Hepatocyte (in vitro differentiated cells): ENCODE results near the gene PIK3R2. TPM values are rescaled to one million over a fixed set of nuclear protein-coding genes. Genes with fewer than 3 reads are reported as not detected.
"Not testable (repeated sequence)": the region's sequence is repeated elsewhere in the genome, so short reads cannot be mapped to it uniquely, and the experiment has no call there.

Source experiments
- DNase-seq: peaks from one replicate; pipeline ENCODE4 v3.0.0-alpha.2; 2016; ENCODE audit warnings: low spot score
- H2AFZ ChIP-seq: fragments of 200-600 bp; sonication (generic); 2 replicates; pipeline ENCODE4 v1.6.0; 2016; ENCODE audit warnings: antibody characterized with exemption, mild to moderate bottlenecking
- H3K27ac ChIP-seq: fragments of 200-600 bp; sonication (generic); 2 replicates; pipeline ENCODE4 v1.5.1; 2016; ENCODE audit warnings: mild to moderate bottlenecking
- H3K27me3 ChIP-seq: fragments of 200-600 bp; sonication (generic); 2 replicates; pipeline ENCODE4 v1.6.1; 2016
- H3K36me3 ChIP-seq: fragments of 200-600 bp; sonication (generic); replicated peaks from 2 replicates; pipeline ENCODE4 v1.5.1; 2016; ENCODE audit warnings: low read depth; ENCODE audit not compliant: insufficient read depth
- H3K4me1 ChIP-seq: fragments of 200-600 bp; sonication (generic); 2 replicates; pipeline ENCODE4 v1.5.1; 2016; ENCODE audit warnings: mild to moderate bottlenecking, moderate library complexity; ENCODE audit not compliant: insufficient read depth
- H3K4me2 ChIP-seq: fragments of 200-600 bp; sonication (generic); 2 replicates; pipeline ENCODE4 v1.6.0; 2016
- H3K4me3 ChIP-seq: fragments of 200-600 bp; sonication (generic); 2 replicates; pipeline ENCODE4 v1.5.1; 2016; ENCODE audit warnings: mild to moderate bottlenecking
- H3K79me2 ChIP-seq: fragments of 200-600 bp; sonication (generic); 2 replicates; pipeline ENCODE4 v1.6.0; 2017; ENCODE audit warnings: mild to moderate bottlenecking
- H3K9me2 ChIP-seq: fragments of 200-600 bp; sonication (generic); replicated peaks from 2 replicates; pipeline ENCODE4 v1.6.0; 2017; ENCODE audit warnings: mild to moderate bottlenecking; ENCODE audit not compliant: insufficient read depth
- H3K9me3 ChIP-seq: fragments of 200-600 bp; sonication (generic); 2 replicates; pipeline ENCODE4 v1.5.1; 2016; ENCODE audit warnings: low read depth, mild to moderate bottlenecking
- H4K20me1 ChIP-seq: fragments of 200-600 bp; sonication (generic); 2 replicates; pipeline ENCODE4 v1.6.0; 2016; ENCODE audit warnings: mild to moderate bottlenecking; ENCODE audit not compliant: insufficient read depth, poor library complexity, severe bottlenecking
- CTCF ChIP-seq: fragments of 200-600 bp; sonication (generic); IDR thresholded peaks from 2 replicates; pipeline ENCODE4 v1.5.1; 2016; ENCODE audit warnings: antibody characterized with exemption, mild to moderate bottlenecking; ENCODE audit not compliant: poor library complexity
- EZH2 ChIP-seq: fragments of 200-600 bp; sonication (generic); IDR thresholded peaks from 2 replicates; pipeline ENCODE4 v1.6.1; 2016; ENCODE audit warnings: antibody characterized with exemption, mild to moderate bottlenecking, borderline replicate concordance
- EZH2phosphoT487 ChIP-seq: fragments of 200-600 bp; sonication (generic); IDR thresholded peaks from one replicate; pipeline ENCODE4 v1.6.1; 2018; ENCODE audit warnings: antibody characterized with exemption, mild to moderate bottlenecking, low read depth, moderate library complexity; ENCODE audit not compliant: unreplicated experiment, severe bottlenecking
- WGBS: methylation state at CpG from one replicate; pipeline ENCODE4 v1.1.6; 2016; ENCODE audit warnings: low lambda C conversion rate; ENCODE audit errors: missing lambda C conversion rate; 5-methylcytosine and 5-hydroxymethylcytosine counted together
- polyA plus RNA-seq: library from polyadenylated mRNA; unstranded; fragments of >200 nt; fragmentation: Nextera tagmentation; extraction: Ambion mirVana; gene quantifications from 2 replicates; pipeline ENCODE4 v1.2.1, GENCODE V29; 2016
- total RNA-seq: library from RNA; depleted of rRNA; stranded (reverse); fragments of >200 nt; gene quantifications from 2 replicates; pipeline ENCODE4 v1.2.3, GENCODE V29; 2014

PIK3R2 gene
- total and polyA plus RNA-seq, 2 experiments from 2014 or later: 29.9 to 52.2 TPM

- Histone ChIP-seq H3K36me3 (no peaks in the 10 kb centered on the region), H3K4me1 (peaks cover 4% of the 10 kb centered on the region), H3K4me3 (no peak overlapping the region), H3K27ac (no peak overlapping the region), H2AFZ (no peak overlapping the region), H3K9me2 (no peaks in the 10 kb centered on the region), H3K4me2 (no peak overlapping the region), H4K20me1 (no peaks in the 10 kb centered on the region), H3K79me2 (no peaks in the 10 kb centered on the region), H3K27me3 (no peaks in the 10 kb centered on the region), H3K9me3 (no peaks in the 10 kb centered on the region)
- TF ChIP-seq EZH2 (no peak), CTCF (peak; percentile 60), EZH2phosphoT487 (no peak)
- 42% methylated on average over 25 of the region's 32 CpGs for WGBS
- DNase-seq: no peak
These were observed 55.4 kb downstream of the PIK3R2 start for GRCh38 chr19:18208098-18208951.

GRCh38 chr19:18209912-18210311 lies 56.9 kb downstream of the PIK3R2 start:
- not testable (repeated sequence) for H4K20me1 ChIP-seq, H3K9me2 ChIP-seq, H3K4me2 ChIP-seq, H3K27me3 ChIP-seq, H3K4me3 ChIP-seq, H3K27ac ChIP-seq, H3K79me2 ChIP-seq, DNase-seq, H3K36me3 ChIP-seq, H3K4me1 ChIP-seq, H2AFZ ChIP-seq, H3K9me3 ChIP-seq
- 91% methylated on average over 5 of the region's 5 CpGs for WGBS

- Histone ChIP-seq H2AFZ (no peak overlapping the region), H4K20me1 (no peaks in the 10 kb centered on the region), H3K79me2 (no peaks in the 10 kb centered on the region), H3K9me2 (no peaks in the 10 kb centered on the region), H3K4me3 (no peak overlapping the region), H3K9me3 (no peaks in the 10 kb centered on the region), H3K4me2 (no peak overlapping the region), H3K4me1 (no peaks in the 10 kb centered on the region), H3K36me3 (no peaks in the 10 kb centered on the region), H3K27ac (no peak overlapping the region), H3K27me3 (no peaks in the 10 kb centered on the region)
- TF ChIP-seq EZH2phosphoT487 (no peak), EZH2 (no peak), CTCF (no peak)
- WGBS: 91% methylated on average over 14 of the region's 14 CpGs
- DNase-seq: no peak
These were observed 58.7 kb downstream of the PIK3R2 start for GRCh38 chr19:18211683-18212082.

- 77% methylated on average over 7 of the region's 7 CpGs for WGBS
- Histone ChIP-seq H4K20me1 (no peaks in the 10 kb centered on the region), H3K79me2 (no peaks in the 10 kb centered on the region), H3K9me3 (no peaks in the 10 kb centered on the region), H3K27me3 (no peaks in the 10 kb centered on the region), H3K9me2 (no peaks in the 10 kb centered on the region), H3K27ac (no peak overlapping the region), H2AFZ (no peak overlapping the region), H3K4me1 (no peaks in the 10 kb centered on the region), H3K36me3 (no peaks in the 10 kb centered on the region), H3K4me3 (no peak overlapping the region), H3K4me2 (no peak overlapping the region)
- TF ChIP-seq EZH2 (no peak), CTCF (no peak), EZH2phosphoT487 (no peak)
- DNase-seq: no peak
These were observed 61.9 kb downstream of the PIK3R2 start for GRCh38 chr19:18214779-18215433.
